ENCODE measurements around the gene TMEM161A. TPM values are rescaled to one million over a fixed set of nuclear protein-coding genes. Genes with fewer than 3 reads are reported as not detected.

Gene TMEM161A
- total RNA-seq, 1 experiment from 2014 or later: 46.0 TPM

DNA sequence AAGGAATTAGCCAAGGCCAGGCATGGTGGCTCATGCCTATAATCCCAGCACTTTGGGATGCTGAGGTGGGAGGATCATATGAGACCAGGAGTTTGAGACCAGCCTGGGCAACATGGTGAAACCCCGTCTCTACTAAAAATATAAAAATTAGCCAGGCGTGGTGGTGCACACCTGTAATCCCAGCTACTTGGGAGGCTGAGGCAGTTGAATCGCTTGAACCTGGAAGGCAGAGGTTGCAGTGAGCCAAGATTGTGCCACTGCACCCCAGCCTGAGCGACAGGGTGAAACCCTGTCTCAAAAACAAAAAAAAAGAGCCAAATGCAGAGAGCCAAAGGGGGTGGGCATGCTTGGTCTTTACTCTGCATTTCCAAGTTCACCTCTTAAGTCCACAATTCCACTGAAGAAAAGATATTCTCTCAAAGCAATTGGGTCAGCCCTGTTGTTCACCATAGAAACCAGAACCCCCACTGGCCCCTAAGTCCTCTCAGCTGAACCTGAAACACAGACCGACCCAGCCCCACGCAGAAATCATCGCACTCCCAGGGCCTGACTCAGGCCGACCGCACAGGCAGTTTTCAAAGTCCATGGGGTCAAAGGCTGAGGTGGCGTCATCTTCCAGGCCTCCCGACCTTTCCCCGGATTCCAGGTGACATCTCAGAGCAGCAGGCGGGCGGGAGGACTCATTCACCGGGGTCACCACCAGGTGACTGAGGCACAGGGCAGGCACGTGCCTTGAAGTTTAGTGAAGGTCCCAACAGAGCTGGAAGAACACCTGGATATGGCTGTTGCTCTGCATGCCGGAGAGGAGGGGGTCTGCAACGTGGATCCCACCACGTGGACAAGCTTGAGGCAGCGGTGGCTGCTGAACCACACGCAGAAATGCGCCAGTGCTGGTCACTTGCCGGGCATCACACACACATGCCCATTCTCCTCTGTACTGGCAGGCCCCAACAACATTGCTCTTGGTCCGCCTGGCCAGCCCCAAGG, 41.3 kb downstream of the TMEM161A start:
- ChIA-PET POLR2A (interaction anchor here (0.5 kb wide), 1 partner anchor 105 kb away, joined by 3 read pairs; no protein-coding TSS in a partner anchor), CTCF (interaction anchor here (0.6 to 0.8 kb wide), 3 partner anchors 9 to 11 kb away, joined by 3 to 4 read pairs (median 3); no protein-coding TSS in a partner anchor)
- Mint-ChIP-seq H3K27ac (no peak overlapping the region), H3K4me3 (no peak overlapping the region), H3K4me1 (no peaks in the 10 kb centered on the region), H3K27me3 (ENCODE audit: low read depth) (peaks cover 23% of the 10 kb centered on the region), H3K36me3 (no peaks in the 10 kb centered on the region), H3K9me3 (no peaks in the 10 kb centered on the region)
- DNase-seq (ENCODE audit: low spot score): no peak
- TF ChIP-seq KAT7 (CRISPR knock-in tag; IDR thresholded peaks at IDR 0.05; ENCODE audit: borderline replicate concordance): no peak
- TF ChIP-seq, protein P1, sequence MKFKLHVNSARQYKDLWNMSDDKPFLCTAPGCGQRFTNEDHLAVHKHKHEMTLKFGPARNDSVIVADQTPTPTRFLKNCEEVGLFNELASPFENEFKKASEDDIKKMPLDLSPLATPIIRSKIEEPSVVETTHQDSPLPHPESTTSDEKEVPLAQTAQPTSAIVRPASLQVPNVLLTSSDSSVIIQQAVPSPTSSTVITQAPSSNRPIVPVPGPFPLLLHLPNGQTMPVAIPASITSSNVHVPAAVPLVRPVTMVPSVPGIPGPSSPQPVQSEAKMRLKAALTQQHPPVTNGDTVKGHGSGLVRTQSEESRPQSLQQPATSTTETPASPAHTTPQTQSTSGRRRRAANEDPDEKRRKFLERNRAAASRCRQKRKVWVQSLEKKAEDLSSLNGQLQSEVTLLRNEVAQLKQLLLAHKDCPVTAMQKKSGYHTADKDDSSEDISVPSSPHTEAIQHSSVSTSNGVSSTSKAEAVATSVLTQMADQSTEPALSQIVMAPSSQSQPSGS (CRISPR knock-in tag; IDR thresholded peaks at IDR 0.05; ENCODE audit: borderline replicate concordance, low read depth): no peak
- TF ChIP-seq ZNF138 (CRISPR knock-in tag; conservative IDR thresholded peaks at IDR 0.05): no peak
- TF ChIP-seq GABPB1 (CRISPR knock-in tag; IDR thresholded peaks at IDR 0.05): peak; percentile 90
- no peak for ATAC-seq

DNA sequence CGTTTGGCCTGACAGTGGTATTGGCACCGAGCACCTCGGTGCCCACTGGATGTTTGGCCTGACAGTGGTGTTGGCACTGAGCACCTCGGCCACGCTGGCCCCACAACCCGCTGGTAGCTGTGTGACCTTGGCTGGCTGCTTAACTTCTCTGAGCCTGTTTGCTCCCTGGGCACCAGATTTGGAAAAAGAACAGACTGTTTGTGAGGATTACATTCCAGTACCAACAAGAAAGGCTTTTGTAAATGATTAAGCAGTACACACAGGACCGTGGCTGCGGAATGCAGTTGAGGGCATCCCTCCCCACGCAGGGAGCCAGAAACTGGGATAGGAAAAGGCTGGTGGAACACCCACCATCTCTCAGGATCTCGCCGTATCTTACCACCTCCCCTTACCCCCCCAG, 42.6 kb downstream of the TMEM161A start:
- DNase-seq (ENCODE audit: low spot score): no peak
- no peak for ATAC-seq
- peaks cover 5% of the 10 kb centered on the region for H3K4me1 Mint-ChIP-seq
- TF ChIP-seq, protein P2, sequence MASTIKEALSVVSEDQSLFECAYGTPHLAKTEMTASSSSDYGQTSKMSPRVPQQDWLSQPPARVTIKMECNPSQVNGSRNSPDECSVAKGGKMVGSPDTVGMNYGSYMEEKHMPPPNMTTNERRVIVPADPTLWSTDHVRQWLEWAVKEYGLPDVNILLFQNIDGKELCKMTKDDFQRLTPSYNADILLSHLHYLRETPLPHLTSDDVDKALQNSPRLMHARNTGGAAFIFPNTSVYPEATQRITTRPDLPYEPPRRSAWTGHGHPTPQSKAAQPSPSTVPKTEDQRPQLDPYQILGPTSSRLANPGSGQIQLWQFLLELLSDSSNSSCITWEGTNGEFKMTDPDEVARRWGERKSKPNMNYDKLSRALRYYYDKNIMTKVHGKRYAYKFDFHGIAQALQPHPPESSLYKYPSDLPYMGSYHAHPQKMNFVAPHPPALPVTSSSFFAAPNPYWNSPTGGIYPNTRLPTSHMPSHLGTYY (CRISPR knock-in tag; IDR thresholded peaks at IDR 0.05): no peak
- TF ChIP-seq SMAD3 (CRISPR knock-in tag; IDR thresholded peaks at IDR 0.05; ENCODE audit: borderline replicate concordance): no peak
- no peak for TF ChIP-seq ZNF671 (CRISPR knock-in tag; IDR thresholded peaks at IDR 0.05)
- no peak for TF ChIP-seq RORB (CRISPR knock-in tag; IDR thresholded peaks at IDR 0.05)
- no peak overlapping the region for H3K4me3 Mint-ChIP-seq
- H3K36me3 Mint-ChIP-seq: no peaks in the 10 kb centered on the region
- ChIA-PET POLR2A (no interaction called here), CTCF (interaction anchor here (2.1 kb wide), 1 partner anchor 20 kb away, joined by 9 read pairs; no protein-coding TSS in a partner anchor)
- no peak overlapping the region for H3K27ac Mint-ChIP-seq
- no peaks in the 10 kb centered on the region for H3K9me3 Mint-ChIP-seq
- H3K27me3 Mint-ChIP-seq (ENCODE audit: low read depth): peaks cover 22% of the 10 kb centered on the region

DNA sequence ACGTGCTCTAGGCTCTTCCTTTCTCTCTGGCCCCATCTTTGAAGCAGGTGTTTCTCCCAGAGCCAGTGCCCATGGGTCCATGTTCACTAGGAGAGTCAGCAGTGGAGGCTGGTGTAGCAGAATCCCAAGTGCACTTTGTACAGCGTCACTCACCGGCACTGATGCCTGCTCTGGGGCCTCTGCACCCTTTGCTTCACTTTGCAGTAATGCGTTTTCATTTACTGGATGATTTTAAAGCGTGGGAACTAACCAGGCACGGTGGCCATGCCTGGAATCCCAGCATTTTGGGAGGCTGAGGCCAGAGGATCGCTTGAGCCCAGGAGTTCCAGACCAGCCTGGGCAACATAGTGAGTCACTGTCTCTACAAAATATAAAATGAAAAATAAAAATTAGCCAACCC, 43.8 kb downstream of the TMEM161A start:
- DNase-seq (ENCODE audit: low spot score) (no peak), ATAC-seq (no peak)
- Mint-ChIP-seq H3K27ac (no peak overlapping the region; the same call in 1 of the 2 replicates), H3K36me3 (no peaks in the 10 kb centered on the region), H3K9me3 (no peaks in the 10 kb centered on the region), H3K4me1 (peaks cover 16% of the 10 kb centered on the region), H3K4me3 (no peak overlapping the region), H3K27me3 (ENCODE audit: low read depth) (peaks cover 20% of the 10 kb centered on the region)
- TF ChIP-seq, protein P3, sequence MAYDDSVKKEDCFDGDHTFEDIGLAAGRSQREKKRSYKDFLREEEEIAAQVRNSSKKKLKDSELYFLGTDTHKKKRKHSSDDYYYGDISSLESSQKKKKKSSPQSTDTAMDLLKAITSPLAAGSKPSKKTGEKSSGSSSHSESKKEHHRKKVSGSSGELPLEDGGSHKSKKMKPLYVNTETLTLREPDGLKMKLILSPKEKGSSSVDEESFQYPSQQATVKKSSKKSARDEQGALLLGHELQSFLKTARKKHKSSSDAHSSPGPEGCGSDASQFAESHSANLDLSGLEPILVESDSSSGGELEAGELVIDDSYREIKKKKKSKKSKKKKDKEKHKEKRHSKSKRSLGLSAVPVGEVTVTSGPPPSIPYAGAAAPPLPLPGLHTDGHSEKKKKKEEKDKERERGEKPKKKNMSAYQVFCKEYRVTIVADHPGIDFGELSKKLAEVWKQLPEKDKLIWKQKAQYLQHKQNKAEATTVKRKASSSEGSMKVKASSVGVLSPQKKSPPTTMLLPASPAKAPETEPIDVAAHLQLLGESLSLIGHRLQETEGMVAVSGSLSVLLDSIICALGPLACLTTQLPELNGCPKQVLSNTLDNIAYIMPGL (CRISPR knock-in tag; IDR thresholded peaks at IDR 0.05): no peak
- ChIA-PET CTCF (interaction anchor here (2.1 kb wide), 1 partner anchor 22 kb away, joined by 9 read pairs; no protein-coding TSS in a partner anchor), POLR2A (no interaction called here)

DNA sequence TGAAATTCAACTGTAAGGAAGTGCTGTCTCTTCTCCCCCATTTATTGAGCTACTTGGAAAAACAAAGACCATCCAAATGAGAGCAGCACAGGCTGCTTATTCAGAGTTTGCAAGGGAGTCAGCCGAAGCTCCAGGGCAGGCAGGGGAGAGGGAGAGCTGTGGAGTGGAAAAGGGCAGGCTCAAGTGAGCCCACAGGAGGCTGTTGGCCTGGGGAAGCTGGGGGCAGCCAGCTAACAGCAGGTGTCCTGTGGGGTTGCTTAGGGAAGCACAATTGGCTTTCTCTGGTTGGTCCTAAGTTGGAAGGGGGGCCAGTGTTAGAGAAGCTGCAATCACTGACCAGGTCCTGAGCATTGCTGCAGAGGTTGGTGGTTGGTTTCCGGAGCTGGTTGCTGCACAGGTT, 50.6 kb downstream of the TMEM161A start:
- ChIA-PET POLR2A (no interaction called here), CTCF (interaction anchor here (1.6 to 1.7 kb wide), 2 partner anchors 23 to 28 kb away, joined by 6 to 8 read pairs; no protein-coding TSS in a partner anchor)
- H3K27ac Mint-ChIP-seq: peak overlapping the region; percentile 3; the same call in 1 of the 2 replicates

More for the DNA sequence above, 50.6 kb downstream of the TMEM161A start:
- H3K4me1 Mint-ChIP-seq: peaks cover 21% of the 10 kb centered on the region
- H3K36me3 Mint-ChIP-seq: no peaks in the 10 kb centered on the region
- no peaks in the 10 kb centered on the region for H3K9me3 Mint-ChIP-seq
- ATAC-seq (no peak), DNase-seq (ENCODE audit: low spot score) (no peak)
- peaks cover 28% of the 10 kb centered on the region for H3K27me3 Mint-ChIP-seq (ENCODE audit: low read depth)
- no peak overlapping the region for H3K4me3 Mint-ChIP-seq
- TF ChIP-seq, protein P1 (CRISPR knock-in tag; IDR thresholded peaks at IDR 0.05; ENCODE audit: borderline replicate concordance, low read depth): no peak
- no peak for TF ChIP-seq CREM (CRISPR knock-in tag; IDR thresholded peaks at IDR 0.05)
- no peak for TF ChIP-seq PRRX2 (CRISPR knock-in tag; IDR thresholded peaks at IDR 0.05)
- TF ChIP-seq, protein P4, sequence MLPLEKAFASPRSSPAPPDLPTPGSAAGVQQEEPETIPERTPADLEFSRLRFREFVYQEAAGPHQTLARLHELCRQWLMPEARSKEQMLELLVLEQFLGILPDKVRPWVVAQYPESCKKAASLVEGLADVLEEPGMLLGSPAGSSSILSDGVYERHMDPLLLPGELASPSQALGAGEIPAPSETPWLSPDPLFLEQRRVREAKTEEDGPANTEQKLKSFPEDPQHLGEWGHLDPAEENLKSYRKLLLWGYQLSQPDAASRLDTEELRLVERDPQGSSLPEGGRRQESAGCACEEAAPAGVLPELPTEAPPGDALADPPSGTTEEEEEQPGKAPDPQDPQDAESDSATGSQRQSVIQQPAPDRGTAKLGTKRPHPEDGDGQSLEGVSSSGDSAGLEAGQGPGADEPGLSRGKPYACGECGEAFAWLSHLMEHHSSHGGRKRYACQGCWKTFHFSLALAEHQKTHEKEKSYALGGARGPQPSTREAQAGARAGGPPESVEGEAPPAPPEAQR (CRISPR knock-in tag; IDR thresholded peaks at IDR 0.05): no peak
